Skin epidermis (tissue), 12 donors: ENCODE data around the gene TBC1D22A.

Experiments used
- H3K27ac ChIP-seq, 21 experiments: fragments of 200-600 bp; sonication (generic) in 11 of 21; one replicate each; pipeline ENCODE4 v1.5.0; 2020; ENCODE audit warnings: mild to moderate bottlenecking in 3 of 21, inconsistent platforms in 2 of 21, moderate library complexity in 2 of 21
- H3K4me3 ChIP-seq, 7 experiments: fragments of 200-600 bp; sonication (generic) in 2 of 7; one replicate each; pipeline ENCODE4 v1.5.0; 2020; ENCODE audit warnings: inconsistent platforms in 2 of 7, mild to moderate bottlenecking in 2 of 7, moderate library complexity in 1 of 7

Gene TBC1D22A

GRCh38 chr22:46985507-46985882 is 223.0 kb downstream of the TBC1D22A start:
- Histone ChIP-seq H3K27ac (no peak overlapping the region), H3K4me3 (no peak overlapping the region)

DNA sequence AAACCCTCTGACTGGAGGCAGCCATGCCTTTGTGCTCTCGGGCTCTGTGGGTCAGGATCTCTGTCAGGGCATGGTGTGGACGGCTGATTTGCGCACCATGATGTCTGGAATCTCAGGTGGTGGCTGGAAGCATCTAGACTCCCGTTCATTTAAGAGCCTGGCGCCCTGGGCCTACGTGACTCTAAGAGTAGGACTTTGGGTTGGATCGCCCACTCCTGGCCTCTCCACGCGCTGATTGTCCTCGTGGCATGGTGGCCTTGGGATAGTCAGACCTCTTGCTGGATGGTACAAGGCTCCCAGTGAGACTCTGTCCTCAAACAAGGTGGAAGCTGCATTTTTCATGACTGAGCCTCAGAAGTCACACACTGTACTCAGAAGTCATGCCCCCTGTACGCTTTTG is 224.3 kb downstream of the TBC1D22A start:
- Histone ChIP-seq H3K4me3 (no peak overlapping the region), H3K27ac (no peak overlapping the region)

DNA sequence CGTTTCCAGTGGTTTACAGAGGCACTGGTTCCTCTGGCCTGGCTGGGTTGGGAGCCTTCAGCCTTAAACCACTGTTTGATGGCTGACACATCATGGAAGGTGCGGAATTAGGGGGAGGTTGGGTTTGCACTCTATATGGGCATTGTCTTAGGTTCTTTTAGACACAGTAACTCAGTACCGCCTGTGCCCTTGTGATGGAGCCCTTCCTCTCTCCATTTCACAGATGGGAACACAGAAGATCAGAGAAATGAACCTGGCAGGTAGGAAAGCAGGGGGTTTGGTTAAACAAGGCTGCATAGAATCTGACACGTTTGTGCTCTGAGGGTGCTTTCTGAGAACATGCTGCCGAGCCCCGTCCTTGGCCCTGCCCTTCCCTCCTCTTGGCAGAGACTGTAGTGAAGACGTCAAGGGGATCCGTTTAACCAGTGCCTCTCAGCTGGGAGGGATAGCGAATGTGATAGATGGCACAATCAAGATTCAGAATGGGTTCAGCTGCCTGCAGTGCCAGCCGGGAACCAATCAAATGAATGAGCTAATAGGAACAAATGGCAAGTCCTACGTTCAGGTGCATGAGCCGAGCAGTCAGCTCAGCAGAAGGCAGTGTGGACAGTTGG is 228.6 kb downstream of the TBC1D22A start:
- H3K4me3 ChIP-seq: no peak overlapping the region
- no peak overlapping the region for H3K27ac ChIP-seq

DNA sequence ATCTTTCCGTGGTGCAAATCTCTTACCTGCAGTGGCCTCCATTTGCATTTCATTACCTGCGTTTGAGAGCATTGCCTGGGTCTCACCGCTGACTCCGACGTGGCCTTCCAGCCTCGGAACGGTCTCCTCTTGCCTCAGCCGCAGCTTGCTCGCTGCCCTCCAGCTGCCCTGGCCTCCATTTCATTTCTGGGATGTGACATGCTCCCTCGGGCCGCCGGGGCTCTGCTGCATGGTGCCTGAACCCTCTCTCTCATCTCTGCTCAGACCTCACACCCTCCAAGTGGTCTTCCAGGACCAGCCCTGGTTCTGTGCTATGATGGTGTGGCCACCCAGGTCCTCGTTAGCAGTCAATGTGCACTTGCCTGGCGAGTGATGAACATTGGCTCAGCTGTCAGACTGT is 229.2 kb downstream of the TBC1D22A start:
- no peak overlapping the region for H3K27ac ChIP-seq
- no peak overlapping the region for H3K4me3 ChIP-seq

DNA sequence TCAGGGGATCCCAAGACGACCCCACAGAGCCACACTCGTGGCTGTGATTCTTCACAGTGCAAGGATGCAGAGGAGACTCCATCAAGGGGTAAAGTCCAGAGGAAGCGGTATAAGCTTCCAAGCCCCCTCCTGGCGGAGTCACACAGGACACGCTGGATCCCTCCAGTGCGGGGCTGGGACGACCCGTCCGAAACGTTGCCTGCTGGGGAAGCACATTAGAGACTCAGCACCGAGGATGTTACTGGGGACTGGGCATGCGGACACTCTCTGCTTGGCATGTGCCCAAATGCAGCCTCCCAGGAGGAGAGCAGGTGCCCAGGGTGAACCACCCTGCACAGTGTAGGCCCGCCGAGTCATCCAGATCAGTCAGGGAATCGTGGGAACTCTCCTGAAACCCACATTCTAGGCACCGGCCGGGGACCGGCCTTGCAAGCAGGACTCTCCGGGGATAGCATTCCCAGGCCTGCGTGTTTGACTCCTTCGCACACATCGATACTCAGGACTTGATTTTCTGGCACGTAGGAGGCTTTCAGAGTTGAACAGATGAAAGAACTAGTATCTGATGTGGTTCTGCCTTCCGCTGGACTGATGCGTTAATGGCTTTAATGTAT is 229.8 kb downstream of the TBC1D22A start:
- H3K27ac ChIP-seq: no peak overlapping the region
- no peak overlapping the region for H3K4me3 ChIP-seq

GRCh38 chr22:46993633-46994032 is 231.2 kb downstream of the TBC1D22A start:
- H3K27ac ChIP-seq: no peak overlapping the region

GRCh38 chr22:46994265-46994664 is 231.8 kb downstream of the TBC1D22A start:
- no peak overlapping the region for H3K4me3 ChIP-seq

More at GRCh38 chr22:46993633-46994032, 231.2 kb downstream of the TBC1D22A start:
- H3K4me3 ChIP-seq: no peak overlapping the region

GRCh38 chr22:46994983-46995382 is 232.5 kb downstream of the TBC1D22A start:
- H3K27ac ChIP-seq: no peak overlapping the region
- no peak overlapping the region for H3K4me3 ChIP-seq

More at GRCh38 chr22:46994265-46994664, 231.8 kb downstream of the TBC1D22A start:
- H3K27ac ChIP-seq: no peak overlapping the region

- H3K4me3 ChIP-seq: no peak overlapping the region
These were observed 233.3 kb downstream of the TBC1D22A start for GRCh38 chr22:46995501-46996360.

DNA sequence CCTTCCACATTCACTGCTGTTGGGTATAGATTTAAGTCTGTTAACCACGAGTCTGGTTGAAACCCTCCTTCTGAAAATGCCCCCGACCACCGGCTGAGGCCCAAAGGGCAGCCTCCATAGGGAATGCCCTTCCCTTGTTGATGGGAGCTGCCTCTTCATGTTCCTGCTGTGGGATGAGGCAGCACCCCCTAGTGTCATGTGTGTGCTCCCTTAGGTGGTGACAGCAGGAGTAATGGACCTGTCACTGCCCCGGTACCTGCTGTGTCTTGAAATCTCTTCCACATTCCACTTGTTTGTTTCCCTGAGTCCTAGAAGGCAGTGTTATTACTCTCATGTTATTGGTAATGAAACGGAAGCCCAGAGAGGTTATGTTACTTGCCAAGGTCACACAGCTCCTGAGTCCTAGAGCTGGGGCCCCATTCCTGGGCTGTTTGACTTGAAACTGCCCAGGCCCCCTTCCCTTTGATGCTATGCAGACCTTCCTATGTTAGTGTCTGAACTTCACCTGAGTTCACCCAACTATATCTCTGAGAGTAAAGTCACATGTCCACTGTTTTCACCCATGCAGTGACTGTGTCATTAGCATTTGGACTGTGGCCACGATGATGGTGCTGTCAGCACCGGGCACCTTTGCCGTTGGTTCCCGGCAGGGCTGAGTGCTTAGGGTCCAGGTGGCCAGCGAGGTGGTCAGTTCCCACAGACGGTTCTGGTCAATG is 234.3 kb downstream of the TBC1D22A start:
- H3K4me3 ChIP-seq: no peak overlapping the region
- H3K27ac ChIP-seq: no peak overlapping the region

More at GRCh38 chr22:46995501-46996360, 233.3 kb downstream of the TBC1D22A start:
- no peak overlapping the region for H3K27ac ChIP-seq

GRCh38 chr22:46997311-46997970 is 235.0 kb downstream of the TBC1D22A start:
- Histone ChIP-seq H3K4me3 (no peak overlapping the region), H3K27ac (no peak overlapping the region)

DNA sequence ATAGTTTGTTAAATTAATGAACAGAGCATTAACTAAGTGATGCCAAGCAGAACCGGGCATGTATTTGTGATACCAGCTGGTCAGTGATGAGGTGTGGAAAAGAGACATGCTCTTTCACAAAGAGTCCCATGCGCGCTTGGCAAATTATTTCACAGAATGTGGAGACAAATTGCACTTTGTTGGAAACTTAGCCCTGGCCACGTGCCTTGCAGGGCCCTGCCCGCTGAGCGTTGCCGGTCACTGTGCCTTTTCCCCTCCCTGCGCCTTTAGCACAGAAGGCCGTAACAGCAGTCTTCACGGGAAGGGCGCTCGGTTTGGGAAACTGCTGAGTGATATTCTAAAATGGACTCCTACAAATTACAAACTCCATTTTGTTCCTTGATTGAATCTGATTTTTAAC is 235.9 kb downstream of the TBC1D22A start:
- no peak overlapping the region for H3K27ac ChIP-seq

GRCh38 chr22:47000256-47000655 is 237.8 kb downstream of the TBC1D22A start:
- no peak overlapping the region for H3K27ac ChIP-seq
- H3K4me3 ChIP-seq: no peak overlapping the region

More for the DNA sequence above, 235.9 kb downstream of the TBC1D22A start:
- H3K4me3 ChIP-seq: no peak overlapping the region

GRCh38 chr22:47000888-47001287 is 238.4 kb downstream of the TBC1D22A start:
- no peak overlapping the region for H3K27ac ChIP-seq
- H3K4me3 ChIP-seq: no peak overlapping the region

DNA sequence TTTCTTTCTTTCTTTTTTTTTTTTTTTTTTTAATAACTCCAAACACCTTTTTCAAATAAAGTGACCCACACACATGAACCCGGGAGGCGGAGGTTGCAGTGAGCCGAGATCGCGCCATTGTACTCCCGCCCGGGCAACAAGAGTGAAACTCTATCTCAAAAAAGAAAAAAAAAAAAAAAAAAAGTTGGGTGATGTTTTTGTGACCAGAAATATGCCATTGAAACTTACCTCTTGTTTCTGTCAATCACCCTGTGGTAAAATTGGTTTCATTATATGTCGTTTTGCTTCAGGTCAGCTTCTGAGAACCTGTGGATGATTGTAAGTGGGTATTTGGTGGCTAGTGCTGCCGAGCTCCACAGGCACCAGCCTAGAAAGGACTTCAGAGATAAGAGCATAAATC is 238.8 kb downstream of the TBC1D22A start:
- Histone ChIP-seq H3K27ac (no peak overlapping the region), H3K4me3 (no peak overlapping the region)

GRCh38 chr22:47002692-47003091 is 240.2 kb downstream of the TBC1D22A start:
- H3K4me3 ChIP-seq: no peak overlapping the region
- no peak overlapping the region for H3K27ac ChIP-seq

DNA sequence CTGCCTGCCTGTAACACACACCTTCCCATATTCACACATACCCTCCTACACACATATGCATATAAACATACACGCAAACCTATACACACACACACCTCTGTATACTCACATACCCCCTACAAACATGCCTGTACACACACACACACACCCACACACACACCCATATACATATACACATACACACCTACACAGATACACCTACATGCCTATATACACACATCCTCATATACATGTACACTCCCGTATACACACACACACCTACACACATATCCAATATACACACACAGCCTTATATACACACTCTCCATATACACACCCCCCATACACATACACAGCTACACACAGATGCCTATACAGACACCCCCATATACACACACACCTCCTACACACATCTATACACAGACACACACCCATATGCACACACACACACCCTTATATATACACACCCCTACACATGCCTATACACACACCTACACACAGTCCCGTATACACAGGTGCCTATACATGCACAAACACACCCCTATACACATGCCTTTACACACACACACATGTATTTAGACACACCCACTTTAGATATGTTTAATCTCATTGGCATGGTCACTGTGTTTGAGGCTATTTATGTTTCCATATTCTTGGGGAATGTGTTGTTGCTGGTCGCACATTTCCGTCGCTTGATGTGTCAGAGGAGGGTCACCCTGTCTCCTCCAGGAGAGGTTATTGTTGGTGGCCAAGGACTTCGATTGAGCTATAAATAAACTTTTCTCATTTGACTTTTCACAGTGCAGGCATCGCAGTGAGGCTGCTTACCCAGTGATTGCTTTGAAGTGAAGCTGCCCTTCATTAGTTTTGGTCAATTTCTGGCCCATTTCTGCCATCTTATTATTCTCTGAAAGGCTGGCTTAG is 243.3 kb downstream of the TBC1D22A start:
- Histone ChIP-seq H3K27ac (no peak overlapping the region), H3K4me3 (no peak overlapping the region)

DNA sequence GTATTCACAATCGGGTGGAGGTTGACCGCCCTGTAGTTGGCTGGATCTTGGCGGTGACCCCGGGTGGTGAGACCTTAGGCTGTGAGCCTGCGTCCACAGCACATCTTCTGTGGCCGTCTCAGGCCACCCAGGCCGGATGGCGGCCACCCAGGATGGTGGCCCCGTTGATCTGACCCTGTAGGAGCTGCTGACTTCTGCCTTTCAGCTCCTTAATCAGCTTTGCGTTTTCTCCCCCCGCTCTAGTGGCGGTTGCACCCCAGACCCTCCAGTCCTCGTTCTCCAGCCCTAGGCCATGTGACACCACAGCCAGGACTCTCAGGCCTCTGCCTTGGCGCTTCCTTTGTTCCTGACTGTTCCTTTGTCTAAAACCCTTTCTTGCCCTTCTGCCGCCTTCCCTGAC is 244.0 kb downstream of the TBC1D22A start:
- Histone ChIP-seq H3K4me3 (no peak overlapping the region), H3K27ac (no peak overlapping the region)

GRCh38 chr22:47006869-47007268 is 244.4 kb downstream of the TBC1D22A start:
- H3K4me3 ChIP-seq: no peak overlapping the region
- no peak overlapping the region for H3K27ac ChIP-seq
